AG20443 (cell line): Measurements from ENCODE around the gene MYMK.

Experiments
- DNase-seq: peaks from one replicate; pipeline ENCODE4 v3.0.0; 2012; ENCODE audit warnings: low spot score, mixed read lengths

Gene MYMK

GRCh38 chr9:133518200-133518599 is 6.6 kb downstream of the MYMK start:
- no peak for DNase-seq

- DNase-seq, result no peak
Observed at GRCh38 chr9:133517711-133518110, 7.0 kb downstream of the MYMK start.

- DNase-seq, result no peak
Observed at GRCh38 chr9:133516961-133517350, 7.8 kb downstream of the MYMK start.

- DNase-seq, result no peak
Observed at GRCh38 chr9:133516256-133516960, 8.4 kb downstream of the MYMK start.

- DNase-seq, result no peak
Observed at GRCh38 chr9:133515615-133516255, 9.0 kb downstream of the MYMK start.

GRCh38 chr9:133515240-133515610 is 9.5 kb downstream of the MYMK start:
- DNase-seq, result no peak

GRCh38 chr9:133514460-133515239 is 10.1 kb downstream of the MYMK start:
- no peak for DNase-seq

GRCh38 chr9:133513214-133514100 is 11.3 kb downstream of the MYMK start:
- no peak for DNase-seq

- no peak for DNase-seq
Observed at GRCh38 chr9:133512253-133513213, 12.2 kb downstream of the MYMK start.

- no peak for DNase-seq
Observed at GRCh38 chr9:133511607-133512006, 13.2 kb downstream of the MYMK start.

- DNase-seq, result no peak
Observed at GRCh38 chr9:133510926-133511505, 13.7 kb downstream of the MYMK start.

GRCh38 chr9:133509179-133510083 is 15.3 kb downstream of the MYMK start:
- no peak for DNase-seq

GRCh38 chr9:133508046-133508445 is 16.7 kb downstream of the MYMK start:
- DNase-seq, result no peak

- DNase-seq, result no peak
Observed at GRCh38 chr9:133507246-133507965, 17.4 kb downstream of the MYMK start.

GRCh38 chr9:133506653-133507038 is 18.1 kb downstream of the MYMK start:
- DNase-seq, result peak; percentile 94

GRCh38 chr9:133505901-133506652 is 18.7 kb downstream of the MYMK start:
- DNase-seq, result peak; percentile 84

- DNase-seq, result no peak
Observed at GRCh38 chr9:133505186-133505830, 19.5 kb downstream of the MYMK start.

- DNase-seq, result no peak
Observed at GRCh38 chr9:133502112-133502511, 22.6 kb downstream of the MYMK start.
